Stimulated activated CD8-positive, alpha-beta memory T cell treated with anti-CD3 and anti-CD28 coated beads, Interleukin-15, amount 100 ng/mL, for 48 hours (primary cell): ENCODE measurements around the gene CD80.
"Not testable (repeated sequence)": the region's sequence is repeated elsewhere in the genome, so short reads cannot be mapped to it uniquely, and the experiment has no call there.

Source experiments
- DNase-seq, 2 donors: peaks; one replicate each; pipeline ENCODE4 v3.0.0-alpha.2; 2020; ENCODE audit warnings: low read depth in 2 of 2

Gene CD80

DNA sequence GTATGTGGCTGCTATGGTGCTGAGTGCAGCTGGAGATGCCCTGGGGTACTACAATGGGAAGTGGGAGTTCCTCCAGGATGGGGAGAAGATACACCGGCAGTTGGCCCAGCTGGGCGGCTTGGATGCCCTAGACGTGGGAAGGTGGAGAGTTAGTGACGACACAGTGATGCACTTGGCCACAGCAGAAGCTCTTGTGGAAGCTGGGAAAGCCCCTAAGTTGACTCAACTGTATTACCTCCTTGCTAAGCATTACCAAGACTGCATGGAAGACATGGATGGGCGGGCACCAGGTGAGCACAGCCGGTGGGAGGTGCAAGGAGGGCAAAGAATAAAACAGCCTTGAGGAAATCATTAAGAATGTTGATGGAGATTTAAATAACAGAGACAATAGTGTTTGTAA is 22.8 kb upstream of the CD80 start:
- DNase-seq = peak in 1 of 2 donors; percentile 26

DNA sequence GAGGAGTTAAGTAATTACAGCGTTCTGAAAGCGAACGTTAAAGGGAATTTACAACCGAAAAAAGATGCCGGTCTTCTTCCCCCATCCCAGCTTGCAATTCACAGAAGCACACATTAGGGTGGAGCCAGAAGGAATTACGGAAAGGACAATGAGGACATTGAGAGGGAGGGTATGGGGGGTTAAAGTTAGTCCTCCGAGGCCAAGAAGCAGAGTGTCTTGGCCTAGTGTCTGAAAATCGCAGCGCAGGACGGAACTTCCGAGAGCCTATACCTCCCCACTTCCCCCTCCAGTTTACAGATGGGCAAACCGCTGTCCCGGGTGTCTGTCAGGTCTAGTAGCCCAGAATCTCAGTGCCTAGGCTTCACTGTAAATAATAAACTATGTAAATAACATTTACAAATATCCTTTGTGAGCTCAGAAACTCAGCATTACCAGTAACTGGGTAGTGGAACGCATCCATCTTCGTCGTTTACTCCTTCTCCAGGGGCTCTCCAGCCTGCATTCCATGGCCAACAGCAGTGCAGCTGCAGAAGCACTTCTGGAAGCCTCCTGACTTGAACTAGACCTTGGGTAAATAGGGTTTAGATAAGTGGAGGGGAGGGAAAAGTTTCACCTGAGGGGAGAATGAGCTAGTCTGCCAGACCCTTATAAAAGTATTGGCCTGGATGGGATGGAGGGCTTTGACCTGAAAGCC is 20.8 kb upstream of the CD80 start:
- no peak for DNase-seq

DNA sequence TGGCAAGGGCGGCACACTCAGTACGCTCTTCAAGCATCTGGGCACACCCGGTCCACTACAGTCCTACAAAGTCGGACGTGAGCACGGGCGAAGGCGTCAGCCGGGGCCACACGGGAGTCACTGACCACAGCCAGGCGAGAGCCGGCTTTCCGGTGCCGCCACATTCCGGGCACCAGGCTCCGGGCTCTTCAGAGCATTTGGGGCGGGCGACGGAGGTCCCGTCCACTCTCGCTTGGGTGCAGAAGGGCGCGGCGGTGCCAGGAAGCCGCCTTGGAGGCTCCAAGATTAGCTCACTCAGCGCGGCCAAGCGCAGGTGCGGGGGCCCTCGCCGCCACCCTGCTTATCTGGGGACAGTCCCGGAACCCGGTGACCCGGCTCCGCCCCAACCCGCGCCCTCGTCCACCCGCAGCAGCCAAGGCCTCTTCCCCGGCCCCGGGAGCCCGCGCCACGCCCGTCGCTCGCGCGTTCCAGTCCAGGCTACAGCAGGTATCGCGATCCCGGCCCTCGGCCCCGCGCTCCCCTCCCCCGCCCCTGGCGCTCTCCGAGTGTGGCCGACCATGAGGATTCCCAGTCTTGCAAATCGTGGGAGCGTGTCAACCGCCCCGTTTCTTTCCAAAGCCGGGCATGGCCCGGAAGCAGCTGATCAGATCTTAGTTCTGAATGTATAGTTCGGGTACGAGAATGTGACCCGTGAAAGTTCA is 20.1 kb upstream of the CD80 start, which contains the start of gene ADPRH:
TSS of gene ADPRH (plus strand) at position 127 of the 701 bp plus-strand sequence. CDS start 2,678 bp downstream, outside the sequence.
- peak; percentile 54 to 58 for DNase-seq

DNA sequence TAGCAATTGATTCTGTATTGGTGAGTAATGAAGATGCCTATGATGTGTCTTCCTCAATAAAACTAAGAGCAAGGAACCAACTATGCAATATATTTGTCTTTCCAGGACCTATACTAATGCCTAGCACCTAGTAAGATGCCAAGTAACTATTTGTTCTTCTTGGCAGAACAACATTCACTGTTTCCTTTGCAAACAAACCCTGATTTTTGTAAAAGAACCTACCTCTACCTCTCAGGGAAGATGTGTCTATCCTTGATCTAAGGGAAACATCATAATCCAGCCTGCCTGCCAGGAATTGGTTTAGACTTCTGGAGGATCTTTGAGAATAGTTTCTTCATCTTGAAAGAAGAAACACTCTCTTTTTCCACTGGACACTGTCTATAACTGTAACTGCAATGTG is 16.1 kb upstream of the CD80 start:
- DNase-seq = no peak

DNA sequence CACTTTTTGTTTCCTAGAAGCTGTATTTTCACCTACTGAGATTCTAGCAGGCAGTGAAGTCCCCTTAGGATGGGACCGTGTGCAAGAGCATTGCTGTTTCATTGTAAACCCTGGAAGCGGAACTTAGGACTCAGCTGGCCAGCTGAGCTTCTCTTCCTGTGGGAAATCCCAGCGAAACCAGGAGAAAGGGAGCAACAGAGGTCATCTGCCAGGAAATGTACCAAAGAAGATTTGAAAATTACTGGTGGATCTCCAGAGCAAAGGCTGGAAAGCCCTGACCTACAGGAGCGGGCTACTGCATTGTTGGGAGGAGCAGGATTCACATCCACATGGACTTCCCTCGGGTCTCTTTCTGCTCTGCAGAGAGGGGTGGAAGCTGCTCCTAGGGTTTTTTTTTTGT is 12.3 kb upstream of the CD80 start:
- no peak for DNase-seq

DNA sequence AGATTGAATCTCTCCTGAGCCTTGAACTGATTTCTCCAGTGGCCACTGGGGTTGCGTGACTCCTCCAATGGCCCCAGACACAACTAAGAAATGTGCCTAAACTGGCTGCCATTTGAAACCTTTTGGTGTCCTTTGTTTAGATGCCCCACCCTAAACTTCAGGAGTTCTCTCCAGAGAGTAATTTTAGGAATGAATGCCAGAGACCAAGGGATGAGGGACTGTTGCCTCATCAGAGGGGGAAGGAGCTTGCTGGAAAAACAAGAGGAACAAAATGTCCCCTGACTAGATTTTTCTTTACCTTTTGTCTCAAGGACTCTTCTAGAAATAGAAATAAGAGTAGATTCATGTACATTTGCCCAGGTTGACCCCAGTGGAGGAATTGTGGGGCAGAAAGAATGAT is 11.8 kb upstream of the CD80 start:
- no peak for DNase-seq

DNA sequence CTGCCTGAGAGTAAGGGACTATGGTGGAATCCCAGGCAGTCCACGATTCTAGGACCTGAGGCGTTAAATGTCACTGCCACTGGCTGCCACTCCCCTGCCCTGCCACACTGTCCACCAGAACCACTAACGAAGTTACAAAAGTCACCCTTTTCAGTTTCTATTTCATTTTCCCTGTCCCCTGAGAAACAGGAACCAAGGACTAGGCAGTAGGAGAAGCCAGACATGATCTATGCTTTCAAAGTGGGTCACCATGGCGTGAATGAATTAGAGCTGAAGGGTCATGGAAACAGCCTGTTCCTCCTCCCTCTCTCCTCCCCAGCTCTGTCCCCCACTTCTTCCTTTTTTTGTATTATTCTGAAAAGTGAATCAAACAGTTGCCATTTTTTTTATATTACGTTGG is 10.8 kb upstream of the CD80 start:
- no peak for DNase-seq

DNA sequence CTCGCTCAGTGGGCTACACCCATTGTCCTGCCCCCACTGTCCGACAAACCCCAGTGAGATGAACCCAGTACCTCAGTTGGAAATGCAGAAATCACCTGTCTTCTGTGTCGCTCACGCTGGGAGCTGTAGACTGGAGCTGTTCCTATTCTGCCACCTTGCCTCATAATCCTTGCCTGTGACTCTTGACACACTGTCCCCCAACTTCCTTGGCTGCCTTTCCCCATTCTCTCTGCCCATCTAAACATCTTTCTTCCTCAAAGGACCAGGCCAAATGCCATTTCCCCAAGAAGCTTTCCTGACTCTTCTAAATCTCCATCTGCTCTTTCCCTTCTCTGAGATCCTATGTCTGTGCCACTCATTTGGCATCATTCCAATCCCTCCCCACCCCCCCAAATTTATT is 9.7 kb upstream of the CD80 start:
- no peak for DNase-seq

DNA sequence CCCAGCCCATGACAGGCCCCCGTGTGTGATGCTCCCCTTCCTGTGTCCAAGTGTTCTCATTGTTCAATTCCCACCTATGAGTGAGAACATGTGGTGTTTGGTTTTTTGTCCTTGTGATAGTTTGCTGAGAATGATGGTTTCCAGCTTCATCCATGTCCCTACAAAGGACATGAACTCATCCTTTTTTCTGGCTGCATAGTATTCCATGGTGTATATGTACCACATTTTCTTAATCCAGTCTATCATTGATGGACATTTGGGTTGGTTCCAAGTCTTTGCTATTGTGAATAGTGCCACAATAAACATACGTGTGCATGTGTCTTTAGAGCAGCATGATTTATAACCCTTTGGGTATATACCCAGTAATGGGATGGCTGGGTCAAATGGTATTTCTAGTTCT is 3.9 kb upstream of the CD80 start:
- not testable (repeated sequence) for DNase-seq

DNA sequence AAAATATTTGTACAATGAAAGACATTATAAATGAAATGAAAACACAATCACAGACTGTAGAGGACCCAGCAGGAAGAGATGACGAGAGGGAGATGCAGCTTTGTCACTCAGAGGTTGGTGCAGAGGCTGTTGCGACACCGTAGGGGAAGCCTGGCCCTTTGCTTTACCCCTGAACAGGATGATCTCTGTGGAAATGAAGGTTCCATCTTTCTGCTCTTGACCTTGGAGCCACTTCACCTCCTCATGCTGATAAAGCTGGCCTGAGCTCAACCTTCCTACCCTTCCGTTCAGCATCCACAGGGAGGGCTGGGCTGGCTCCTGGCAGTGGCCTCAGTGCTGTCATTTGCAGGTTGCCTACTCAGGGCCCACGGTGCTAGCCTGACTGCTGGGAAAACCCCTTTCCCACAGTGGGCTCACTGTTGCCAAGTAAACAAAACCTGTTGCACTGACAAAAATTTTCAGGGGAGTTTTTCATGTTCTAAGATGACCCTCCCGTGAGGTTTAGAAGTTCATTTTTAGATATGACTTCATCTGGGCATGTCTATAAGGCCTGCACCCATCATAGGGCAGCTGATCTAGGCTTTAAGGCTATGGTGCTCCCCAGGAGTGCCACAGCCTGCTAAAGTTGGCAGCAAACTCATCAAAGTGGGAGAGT is 3.0 kb upstream of the CD80 start:
- peak; percentile 50 to 64 for DNase-seq

DNA sequence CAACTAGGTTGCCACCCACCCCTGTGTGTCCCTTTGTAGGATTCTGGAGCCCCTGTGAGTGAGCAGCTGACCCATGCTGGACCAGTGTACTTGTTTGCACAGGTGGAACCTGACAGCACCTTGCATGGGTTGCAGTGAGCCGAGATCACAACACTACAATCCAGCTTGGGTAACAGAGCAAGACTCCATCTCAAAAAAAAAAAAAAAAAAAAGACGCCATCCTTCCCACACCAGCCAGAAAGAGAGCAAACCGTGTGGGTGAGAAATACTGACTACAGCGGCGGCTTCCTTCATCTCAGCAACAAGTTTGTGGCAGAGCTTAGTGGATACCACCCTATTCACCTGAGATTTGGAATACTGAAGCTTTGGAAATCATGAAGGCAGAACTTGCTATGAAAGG is 746 bp upstream of the CD80 start:
- no peak for DNase-seq

DNA sequence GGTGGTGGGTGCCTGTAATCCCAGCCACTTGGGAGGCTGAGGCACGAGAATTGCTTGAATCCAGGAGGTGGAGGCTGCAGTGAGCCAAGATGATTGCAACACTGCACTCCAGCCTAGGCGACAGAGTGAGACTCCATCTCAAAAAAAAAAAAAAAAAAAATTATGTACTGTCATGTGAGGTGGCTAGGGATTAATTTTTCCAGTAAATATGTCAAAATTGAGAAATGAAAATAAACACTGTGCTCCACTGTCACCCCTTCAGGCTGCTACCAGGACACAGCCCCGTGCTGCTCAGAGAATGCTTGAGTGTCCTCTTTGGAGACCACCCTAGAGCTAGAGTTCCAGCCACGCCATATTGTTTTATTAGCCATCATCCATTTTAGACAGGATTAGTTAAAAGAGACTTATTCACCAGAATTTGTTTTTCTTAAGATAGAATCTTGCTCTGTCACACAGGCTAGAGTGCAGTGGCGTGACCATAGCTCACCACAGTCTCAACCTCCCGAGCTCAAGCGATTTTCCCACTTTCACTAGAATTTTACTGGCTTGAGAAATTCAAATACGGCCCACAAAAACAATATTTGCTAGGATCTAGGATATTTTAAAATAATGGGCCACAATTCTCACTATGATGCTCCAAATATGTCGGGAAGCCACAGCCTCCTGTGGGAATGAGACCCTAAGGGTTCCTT is 642 bp downstream of the CD80 start:
- no peak for DNase-seq

DNA sequence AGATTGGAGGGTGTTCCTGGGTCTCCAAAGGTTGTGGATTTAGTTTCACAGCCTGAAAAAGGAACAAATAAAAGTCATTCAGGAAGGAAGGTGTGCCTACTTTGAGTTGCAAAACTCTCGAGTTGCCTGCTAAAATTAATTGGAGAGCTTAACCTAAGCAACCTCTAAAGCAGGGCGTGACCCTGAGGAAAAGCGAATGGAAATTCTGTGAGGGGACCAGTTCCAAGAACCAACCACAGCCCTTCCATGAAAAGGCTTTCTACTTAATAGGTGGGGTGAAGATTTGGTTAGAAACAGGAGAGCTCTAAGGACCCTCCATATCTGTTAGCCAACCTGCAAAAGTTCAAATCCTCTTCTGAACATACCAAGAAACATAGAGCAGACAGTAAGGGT is 1.5 kb downstream of the CD80 start:
- DNase-seq = peak in 1 of 2 donors; percentile 40

DNA sequence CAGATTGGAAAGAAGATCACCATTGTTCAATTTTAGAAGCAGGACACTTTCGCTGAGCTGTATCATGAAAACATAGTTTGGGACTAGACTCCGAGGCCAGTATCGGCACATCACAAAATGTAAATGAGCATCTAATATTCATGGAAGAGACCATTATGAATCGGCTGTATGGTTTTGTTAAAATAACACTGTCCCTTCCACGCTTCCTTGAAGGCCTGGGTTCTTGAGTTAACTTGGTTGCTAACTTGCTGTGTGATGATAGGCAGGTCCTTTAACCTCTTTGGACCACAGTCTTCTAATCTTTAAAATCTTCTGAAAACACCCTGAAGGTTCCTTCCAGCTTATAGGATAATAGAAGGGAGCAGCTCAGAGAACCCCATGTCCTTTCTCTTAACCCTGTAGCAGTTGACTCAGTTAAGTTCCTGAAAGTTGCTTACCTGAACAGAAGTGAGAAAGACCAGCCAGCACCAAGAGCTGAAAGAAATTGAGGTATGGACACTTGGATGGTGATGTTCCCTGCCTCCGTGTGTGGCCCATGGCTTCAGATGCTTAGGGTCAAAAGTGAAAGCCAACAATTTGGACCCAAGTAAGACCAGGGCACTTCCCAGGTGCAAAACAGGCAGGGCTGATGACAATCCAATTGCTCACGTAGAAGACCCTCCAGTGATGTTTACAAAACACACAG is 2.1 kb downstream of the CD80 start:
- DNase-seq = no peak

DNA sequence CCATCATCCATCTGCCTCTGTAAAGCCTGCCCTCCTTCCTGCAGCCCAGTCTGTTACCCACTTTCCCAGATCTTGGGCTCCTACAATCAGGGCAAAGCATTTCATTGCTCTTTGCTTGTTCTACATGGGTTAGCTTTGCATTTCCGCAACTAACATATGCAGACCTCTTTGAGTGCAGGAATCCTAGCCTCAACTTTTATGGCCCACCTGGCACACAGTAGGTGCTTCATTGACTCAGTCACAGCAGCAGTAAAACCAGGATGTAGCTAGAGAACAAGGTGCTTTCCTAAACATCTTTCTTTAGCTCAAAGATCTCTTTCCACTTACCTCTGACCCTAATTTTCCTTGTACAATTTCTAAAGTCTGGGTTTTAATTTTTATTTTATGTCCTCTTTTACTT is 3.5 kb downstream of the CD80 start:
- DNase-seq = no peak

DNA sequence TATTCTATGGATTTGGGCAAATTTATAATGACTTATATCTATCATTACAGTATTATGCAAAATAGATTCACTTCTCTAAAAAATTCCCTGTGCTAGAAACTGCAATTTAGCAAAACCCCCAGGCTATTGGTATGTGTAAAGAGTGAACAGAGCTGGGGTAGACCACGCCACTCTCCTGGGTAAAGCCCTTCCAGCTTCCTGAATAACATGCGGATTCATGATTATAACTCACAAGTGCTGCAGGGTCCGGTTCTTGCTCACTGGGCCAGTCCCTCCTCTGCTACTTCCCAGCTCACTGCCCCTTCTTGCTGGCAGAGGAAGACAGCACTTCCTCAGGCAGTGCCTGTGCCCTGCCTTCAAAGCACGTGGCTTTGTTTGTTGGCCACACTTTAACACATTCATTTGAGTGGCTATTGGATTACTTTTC is 4.1 kb downstream of the CD80 start:
- no peak for DNase-seq

DNA sequence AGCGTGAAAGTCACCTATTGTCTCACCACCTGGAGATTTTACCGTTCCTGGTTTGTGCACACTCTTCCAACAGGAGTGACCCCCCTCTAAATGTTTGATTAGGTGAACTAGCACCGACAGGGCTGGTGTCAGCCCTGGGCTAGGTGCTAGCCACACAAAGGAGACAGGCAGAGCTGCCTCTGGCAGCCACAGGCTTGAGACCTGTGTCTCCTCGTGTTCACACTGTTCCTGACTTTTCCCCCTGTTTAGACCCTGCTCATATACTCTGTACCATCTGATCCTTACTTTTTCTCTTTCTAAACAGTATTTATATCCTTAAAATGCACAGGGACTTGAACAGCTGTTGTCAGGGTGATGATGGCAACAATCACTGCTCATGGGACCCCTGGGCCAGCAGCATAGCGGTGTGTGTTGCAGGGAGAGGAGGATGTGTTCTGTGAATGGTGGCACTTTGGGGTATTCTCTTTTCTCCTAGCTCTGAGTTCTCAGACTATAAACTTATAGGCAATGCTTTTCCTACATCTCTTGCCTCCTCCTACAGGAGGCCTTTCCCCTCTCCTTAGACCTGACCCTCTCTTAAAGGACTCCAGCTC is 5.5 kb downstream of the CD80 start:
- no peak for DNase-seq

DNA sequence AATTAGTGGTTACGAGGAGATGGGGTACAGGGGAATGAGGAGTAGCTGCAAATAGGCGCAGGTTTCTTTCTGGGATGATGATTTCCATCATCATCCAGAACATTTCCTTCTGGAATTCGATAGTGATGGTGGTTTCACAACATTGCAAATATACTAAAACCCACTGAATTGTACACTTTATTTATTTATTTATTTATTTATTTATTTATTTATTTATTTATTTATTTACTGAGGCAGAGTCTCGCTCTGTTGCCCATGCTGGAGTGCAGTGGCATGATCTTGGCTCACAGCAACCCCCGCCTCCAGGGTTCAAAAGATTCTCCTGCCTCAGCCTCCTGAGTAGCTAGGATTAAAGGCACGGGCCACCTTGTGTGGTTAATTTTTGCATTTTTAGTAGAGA is 6.5 kb downstream of the CD80 start:
- not testable (repeated sequence) for DNase-seq

DNA sequence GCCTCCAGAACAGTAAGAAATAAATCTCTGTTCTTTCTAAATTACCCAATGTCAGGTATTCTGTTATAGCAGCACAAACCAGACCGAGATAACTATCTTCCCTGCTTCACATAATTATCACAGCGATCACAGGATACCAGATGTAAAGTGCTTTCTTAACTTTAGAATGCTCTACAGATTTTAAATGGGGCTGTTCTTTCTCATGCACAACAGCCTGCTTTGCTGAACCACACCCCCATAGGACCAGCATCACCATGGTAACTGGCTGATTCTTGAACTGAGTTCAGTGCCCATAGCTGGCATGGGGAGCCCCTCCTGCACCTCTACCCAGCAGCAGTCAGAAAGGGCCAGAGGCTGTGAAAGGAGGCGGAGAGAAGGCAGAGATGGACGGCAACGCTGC is 7.8 kb downstream of the CD80 start:
- DNase-seq = no peak

DNA sequence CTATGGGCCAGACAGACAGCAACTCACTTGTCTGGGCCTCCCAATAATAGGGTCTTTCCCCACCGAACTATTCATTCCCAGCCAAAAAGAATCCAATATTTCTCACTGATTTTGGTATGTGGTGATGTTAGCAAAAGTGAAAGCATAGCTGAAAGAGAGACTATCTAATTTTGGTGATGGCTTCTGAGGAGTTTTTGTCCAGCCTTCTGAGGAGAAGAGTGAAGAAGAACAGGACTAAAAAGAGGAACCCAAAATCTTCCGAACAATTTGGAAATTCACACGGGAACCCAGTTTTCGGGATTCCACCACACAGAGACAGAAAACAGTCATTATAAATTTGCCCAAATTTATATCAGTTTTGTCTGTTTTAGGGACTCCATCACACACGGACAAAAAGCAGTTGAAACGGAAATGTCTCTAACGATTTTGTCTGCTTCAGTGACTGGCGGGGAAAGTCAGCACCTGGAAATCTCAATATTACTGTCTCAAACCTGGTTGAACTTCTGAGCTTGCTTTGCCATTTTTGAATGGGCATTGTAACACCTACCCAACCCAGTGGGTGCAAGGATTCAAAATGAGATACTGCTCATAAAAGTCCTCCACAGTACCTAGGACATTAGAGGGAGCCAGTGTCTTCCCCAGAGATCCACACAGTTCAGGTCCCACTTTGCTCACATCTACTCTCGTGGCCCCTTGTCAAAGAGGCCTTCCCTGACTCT is 9.1 kb downstream of the CD80 start:
- DNase-seq = no peak

DNA sequence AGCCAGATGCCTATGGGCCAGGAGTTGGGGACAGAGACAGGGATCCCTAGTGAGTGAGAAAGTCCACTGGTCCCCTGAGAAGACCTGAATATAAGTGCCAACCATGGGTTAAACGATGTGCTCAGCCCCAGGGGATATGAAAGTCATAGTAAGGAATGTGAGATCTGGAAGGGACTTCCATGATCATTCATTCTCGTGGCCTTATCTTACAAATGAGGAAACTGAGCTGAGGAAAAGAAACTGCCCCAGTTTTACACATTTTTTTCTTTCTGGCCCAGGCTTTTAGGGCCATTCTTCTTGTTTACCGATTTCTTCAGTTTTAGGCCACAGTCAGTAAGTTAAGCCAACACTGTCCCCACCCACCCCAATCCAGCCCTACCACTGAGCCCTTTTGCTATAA is 11.1 kb downstream of the CD80 start:
- no peak for DNase-seq
